D341Med (cell line): ENCODE results near the gene NRG3.
"Not testable (repeated sequence)": the region's sequence is repeated elsewhere in the genome, so short reads cannot be mapped to it uniquely, and the experiment has no call there.

ENCODE experiments used
- DNase-seq: peaks from one replicate; pipeline ENCODE4 v3.0.0; 2012; ENCODE audit warnings: low spot score

NRG3 gene

GRCh38 chr10:82576093-82576492, 701.1 kb downstream of the NRG3 start:
- DNase-seq, result no peak

GRCh38 chr10:82581940-82582339, 706.9 kb downstream of the NRG3 start:
- DNase-seq, result no peak

- no peak for DNase-seq
Observed at GRCh38 chr10:82591421-82591820, 716.4 kb downstream of the NRG3 start.

- no peak for DNase-seq
Observed at GRCh38 chr10:82597840-82598239, 722.8 kb downstream of the NRG3 start.

GRCh38 chr10:82609845-82610244, 734.9 kb downstream of the NRG3 start:
- no peak for DNase-seq

GRCh38 chr10:82618007-82618406, 743.0 kb downstream of the NRG3 start:
- no peak for DNase-seq

- no peak for DNase-seq
Observed at GRCh38 chr10:82621680-82622079, 746.7 kb downstream of the NRG3 start.

- no peak for DNase-seq
Observed at GRCh38 chr10:82622479-82622878, 747.5 kb downstream of the NRG3 start.

- no peak for DNase-seq
Observed at GRCh38 chr10:82625512-82626189, 750.7 kb downstream of the NRG3 start.

- no peak for DNase-seq
Observed at GRCh38 chr10:82628373-82628772, 753.4 kb downstream of the NRG3 start.

- DNase-seq, result no peak
Observed at GRCh38 chr10:82643076-82643475, 768.1 kb downstream of the NRG3 start.

- DNase-seq, result no peak
Observed at GRCh38 chr10:82643601-82644000, 768.6 kb downstream of the NRG3 start.

GRCh38 chr10:82645221-82645620, 770.2 kb downstream of the NRG3 start:
- DNase-seq, result no peak

GRCh38 chr10:82653244-82654155, 778.5 kb downstream of the NRG3 start:
- no peak for DNase-seq

- DNase-seq, result no peak
Observed at GRCh38 chr10:82660205-82660604, 785.2 kb downstream of the NRG3 start.

- DNase-seq, result no peak
Observed at GRCh38 chr10:82660986-82661385, 786.0 kb downstream of the NRG3 start.

- no peak for DNase-seq
Observed at GRCh38 chr10:82661701-82662100, 786.7 kb downstream of the NRG3 start.

GRCh38 chr10:82668221-82668895, 793.4 kb downstream of the NRG3 start:
- DNase-seq, result no peak

GRCh38 chr10:82674036-82674435, 799.0 kb downstream of the NRG3 start:
- DNase-seq, result no peak

- not testable (repeated sequence) for DNase-seq
Observed at GRCh38 chr10:82677932-82678331, 802.9 kb downstream of the NRG3 start.

- not testable (repeated sequence) for DNase-seq
Observed at GRCh38 chr10:82678451-82678850, 803.5 kb downstream of the NRG3 start.

GRCh38 chr10:82680608-82681007, 805.6 kb downstream of the NRG3 start:
- DNase-seq, result no peak

- DNase-seq, result peak; percentile 26
Observed at GRCh38 chr10:82683945-82684344, 809.0 kb downstream of the NRG3 start.
